H1 (cell line): Measurements from ENCODE around the gene COL26A1. TPM values are rescaled to one million over a fixed set of nuclear protein-coding genes. Genes with fewer than 3 reads are reported as not detected.

Experiments used
- CTCF ChIA-PET: fragments of 300-600 bp; sonication (Branson Sonifier 250); formaldehyde crosslinking; loops from one replicate; lab custom pipeline; 2021; ENCODE audit not compliant: partially characterized antibody; lab: Charles Lee
- POLR2A ChIA-PET: fragments of 300-600 bp; sonication (Branson Sonifier 250); formaldehyde crosslinking; loops from one replicate; lab custom pipeline; 2021; ENCODE audit warnings: inconsistent platforms; ENCODE audit not compliant: partially characterized antibody; lab: Charles Lee
- DNase-seq, 2 experiments: peaks; one replicate each; pipeline versions ENCODE4 v3.0.0 to v3.0.0-alpha.2; 2010 to 2022; ENCODE audit warnings: low spot score in 2 of 2, low read depth in 1 of 2, mixed read lengths in 1 of 2
- FAIRE-seq: peaks from 2 replicates; lab custom pipeline; 2011; peaks lifted over from hg19 to GRCh38; lab: Jason Lieb, UNC
- H2AFZ ChIP-seq: 2 replicates; pipeline ENCODE4 v1.8.1; 2012; ENCODE audit warnings: low read length, inconsistent platforms
- H2AK5ac ChIP-seq: 2 replicates; pipeline ENCODE4 v1.6.1; 2013; ENCODE audit warnings: low read depth, low read length
- H2BK120ac ChIP-seq: replicated peaks from 2 replicates; pipeline ENCODE3; 2013; ENCODE audit warnings: low read depth, low read length, inconsistent platforms
- H2BK12ac ChIP-seq: 2 replicates; pipeline ENCODE4 v1.6.1; 2013; ENCODE audit warnings: low read depth, low read length
- H2BK15ac ChIP-seq: 2 replicates; pipeline ENCODE4 v1.6.1; 2013; ENCODE audit warnings: low read length
- H2BK20ac ChIP-seq: 2 replicates; pipeline ENCODE4 v1.6.1; 2013; ENCODE audit warnings: low read length
- H2BK5ac ChIP-seq: 2 replicates; pipeline ENCODE4 v1.6.1; 2013; ENCODE audit warnings: low read depth, low read length
- H3K14ac ChIP-seq: 2 replicates; pipeline ENCODE4 v1.6.1; 2013; ENCODE audit warnings: inconsistent platforms; ENCODE audit not compliant: insufficient read length
- H3K18ac ChIP-seq: 2 replicates; pipeline ENCODE4 v1.6.1; 2013; ENCODE audit warnings: low read length; ENCODE audit errors: extremely low read depth
- H3K23ac ChIP-seq: 2 replicates; pipeline ENCODE4 v1.6.1; 2013; ENCODE audit warnings: inconsistent platforms; ENCODE audit not compliant: insufficient read length
- H3K23me2 ChIP-seq: 2 replicates; pipeline ENCODE4 v1.6.1; 2013; ENCODE audit warnings: low read depth, low read length
- H3K27ac ChIP-seq: 2 replicates; pipeline ENCODE4 v1.6.1; 2011; ENCODE audit warnings: low read depth, low read length, inconsistent platforms
- H3K27me3 ChIP-seq, 4 experiments: replicated peaks in 1 of 4; 1 replicate in 1 of 4; 2 replicates in 3 of 4; pipeline versions ENCODE4 v1.6.1 to v1.8.1; 2011 to 2013; ENCODE audit warnings: low read length in 3 of 4, mild to moderate bottlenecking in 3 of 4, inconsistent platforms in 2 of 4, mixed read lengths in 2 of 4, moderate library complexity in 1 of 4; ENCODE audit not compliant: control insufficient read depth in 3 of 4, insufficient read depth in 3 of 4; ENCODE audit errors: extremely low read depth in 1 of 4
- H3K36me3 ChIP-seq, 4 experiments: 2 replicates each; pipeline versions ENCODE4 v1.6.1 to v1.8.1; 2011 to 2013; ENCODE audit warnings: mild to moderate bottlenecking in 4 of 4, low read length in 3 of 4, moderate library complexity in 2 of 4, control low read depth in 1 of 4, inconsistent platforms in 1 of 4; ENCODE audit not compliant: insufficient read depth in 4 of 4, control insufficient read depth in 2 of 4
- H3K4ac ChIP-seq: replicated peaks from 2 replicates; pipeline ENCODE3; 2013; ENCODE audit warnings: low read length, low read depth, mixed read lengths, inconsistent platforms; ENCODE audit not compliant: insufficient read length
- H3K4me1 ChIP-seq, 4 experiments: replicated peaks in 1 of 4; 1 replicate in 1 of 4; 2 replicates in 3 of 4; pipeline versions ENCODE4 v1.6.1 to v1.8.1; 2011 to 2013; ENCODE audit warnings: low read length in 3 of 4, inconsistent platforms in 2 of 4, mixed read lengths in 1 of 4; ENCODE audit not compliant: insufficient read depth in 4 of 4, control insufficient read depth in 3 of 4
- H3K4me2 ChIP-seq, 2 experiments: 2 replicates each; pipeline versions ENCODE4 v1.6.1 to v1.8.1; 2011 to 2013; ENCODE audit warnings: low read depth in 2 of 2, low read length in 2 of 2, control low read depth in 1 of 2, inconsistent platforms in 1 of 2, mild to moderate bottlenecking in 1 of 2; ENCODE audit not compliant: insufficient read depth in 1 of 2
- H3K4me3 ChIP-seq, 4 experiments: fragments of 200-600, 300-600 bp in 1 of 4; sonication (generic), shearing (Covaris generic), sonication (Bioruptor Twin) in 1 of 4; 2 replicates each; pipeline versions ENCODE4 v1.5.1 to v1.8.1; 2011 to 2016; ENCODE audit warnings: low read length in 4 of 4, low read depth in 3 of 4, control low read depth in 2 of 4, inconsistent platforms in 2 of 4, mild to moderate bottlenecking in 2 of 4, mixed read lengths in 1 of 4, moderate library complexity in 1 of 4; ENCODE audit not compliant: insufficient read depth in 2 of 4; ENCODE audit errors: extremely low read depth in 1 of 4
- H3K56ac ChIP-seq: replicated peaks from 2 replicates; pipeline ENCODE3; 2013; ENCODE audit warnings: low read depth, mild to moderate bottlenecking, mixed read lengths, low read length, inconsistent platforms; ENCODE audit not compliant: insufficient read length
- H3K79me1 ChIP-seq: 2 replicates; pipeline ENCODE4 v1.6.1; 2013; ENCODE audit warnings: low read depth, low read length, control low read depth
- H3K79me2 ChIP-seq, 2 experiments: 2 replicates each; pipeline versions ENCODE4 v1.6.1 to v1.8.1; 2012 to 2013; ENCODE audit warnings: low read length in 2 of 2, mild to moderate bottlenecking in 2 of 2, inconsistent platforms in 1 of 2; ENCODE audit not compliant: insufficient read depth in 2 of 2, control insufficient read depth in 1 of 2
- H3K9ac ChIP-seq, 4 experiments: replicated peaks in 1 of 4; 1 replicate in 1 of 4; 2 replicates in 3 of 4; pipeline versions ENCODE4 v1.6.1 to v1.8.1; 2011 to 2013; ENCODE audit warnings: low read depth in 3 of 4, low read length in 3 of 4, control low read depth in 2 of 4, mild to moderate bottlenecking in 2 of 4, moderate library complexity in 2 of 4, inconsistent platforms in 1 of 4; ENCODE audit errors: extremely low read depth in 1 of 4
- H3K9me3 ChIP-seq, 2 experiments: 2 replicates each; pipeline versions ENCODE4 v1.6.1 to v1.8.1; 2012 to 2013; ENCODE audit warnings: mild to moderate bottlenecking in 2 of 2, moderate library complexity in 2 of 2, control low read depth in 1 of 2, inconsistent platforms in 1 of 2, low read depth in 1 of 2, low read length in 1 of 2, mixed read lengths in 1 of 2; ENCODE audit not compliant: insufficient read depth in 2 of 2
- H4K20me1 ChIP-seq, 2 experiments: replicated peaks in 1 of 2; 2 replicates each; pipeline versions ENCODE3 to v1.8.1; 2011 to 2013; ENCODE audit warnings: inconsistent platforms in 2 of 2, low read length in 2 of 2, mild to moderate bottlenecking in 1 of 2; ENCODE audit not compliant: insufficient read depth in 2 of 2, control insufficient read depth in 1 of 2
- H4K5ac ChIP-seq: 2 replicates; pipeline ENCODE4 v1.6.1; 2013; ENCODE audit warnings: low read length, low read depth, mixed read lengths, inconsistent platforms; ENCODE audit not compliant: insufficient read length
- H4K8ac ChIP-seq: 2 replicates; pipeline ENCODE4 v1.8.0; 2013; ENCODE audit warnings: mild to moderate bottlenecking, moderate library complexity, low read length, inconsistent platforms; ENCODE audit not compliant: insufficient read depth; ENCODE audit errors: extremely low read depth
- H4K91ac ChIP-seq: replicated peaks from 2 replicates; pipeline ENCODE3; 2013; ENCODE audit warnings: low read length, mixed read lengths, inconsistent platforms; ENCODE audit not compliant: insufficient read length
- CEBPB ChIP-seq: IDR thresholded peaks from 2 replicates; pipeline ENCODE4 v1.6.1; 2012; ENCODE audit warnings: low read depth, low read length
- RXRA ChIP-seq: IDR thresholded peaks from 2 replicates; pipeline ENCODE4 v1.6.1; 2011; ENCODE audit warnings: low read depth, mild to moderate bottlenecking, low read length, moderate library complexity; ENCODE audit not compliant: insufficient read depth
- SP2 ChIP-seq: IDR thresholded peaks from 2 replicates; pipeline ENCODE4 v1.6.1; 2012; ENCODE audit warnings: mild to moderate bottlenecking, low read length, inconsistent platforms
- TAF7 ChIP-seq: optimal IDR thresholded peaks from 2 replicates; pipeline ENCODE3; 2011; ENCODE audit warnings: low read depth, mild to moderate bottlenecking, inconsistent platforms, low read length, moderate library complexity, borderline replicate concordance
- WGBS, 2 experiments: shearing (Covaris generic) in 1 of 2; methylation state at CpG; one replicate each; pipeline versions ENCODE4 v1.1.6 to v1.1.7; 2013 to 2015; ENCODE audit warnings: low lambda C conversion rate in 2 of 2, mixed read lengths in 2 of 2, inconsistent platforms in 1 of 2, low coverage in 1 of 2, missing lambda C conversion rate in 1 of 2; ENCODE audit not compliant: insufficient replicate concordance in 2 of 2, insufficient coverage in 1 of 2, insufficient read length in 1 of 2; ENCODE audit errors: extremely low coverage in 1 of 2, missing lambda C conversion rate in 1 of 2; 5-methylcytosine and 5-hydroxymethylcytosine counted together
- polyA plus RNA-seq, 7 experiments: library from polyadenylated mRNA; depleted of rRNA in 3 of 7; stranded (reverse) in 5 of 7; unstranded in 2 of 7; fragments of >200 nt in 5 of 7; fragments of 200-250 nt in 2 of 7; gene quantifications; 1 replicate in 5 of 7; 2 replicates in 1 of 7; 4 replicates in 1 of 7; pipeline versions ENCODE4 v1.2.1 to v1.2.3, GENCODE V29; 2011 to 2013; ENCODE audit warnings: missing spikeins in 2 of 7, mixed read lengths in 2 of 7
- total RNA-seq: library from RNA; stranded (reverse); fragmentation: NEBNext Ultra II Directional; extraction: Animal tissue kit (Norgen Biotek cat#: 25700); gene quantifications from 2 replicates; pipeline ENCODE4 v1.2.1, GENCODE V29; 2021

Gene COL26A1
- total and polyA plus RNA-seq, 2 of the 8 experiments (the other 6 are each of a cell fraction or from before 2014, with no cell fraction given) = 51.1 to 68.8 TPM

DNA sequence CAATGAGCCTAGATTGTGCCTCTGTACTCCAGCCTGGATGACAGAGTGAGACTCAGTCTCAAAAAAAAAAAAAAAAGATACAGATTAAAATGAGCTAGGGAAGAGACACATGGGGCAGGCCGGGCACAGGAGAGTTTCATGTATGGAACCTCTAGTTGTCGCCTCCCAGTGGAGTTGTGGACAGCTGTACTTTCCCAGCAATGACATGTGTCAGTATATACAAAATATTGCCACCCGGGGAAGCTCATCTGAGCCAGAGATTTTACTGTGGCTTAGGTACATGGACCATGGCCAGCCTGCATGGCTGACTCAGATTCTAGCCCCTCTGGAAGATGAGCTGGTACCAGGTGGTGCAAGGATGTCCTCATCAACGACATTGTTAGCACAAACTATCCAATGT is 87.4 kb downstream of the COL26A1 start:
- Histone ChIP-seq H3K4me2 (no peak overlapping the region), H3K4me1 (no peaks in the 10 kb centered on the region), H4K20me1 (peaks cover 0 to 6% of the 10 kb centered on the region in 2 experiments), H3K23ac (no peak overlapping the region), H2BK15ac (no peak overlapping the region), H4K8ac (no peak overlapping the region), H3K14ac (no peak overlapping the region), H3K9ac (no peak overlapping the region), H2BK12ac (no peak overlapping the region), H3K18ac (no peak overlapping the region), H2AK5ac (no peak overlapping the region), H4K5ac (no peak overlapping the region), H2BK5ac (no peak overlapping the region), H2BK20ac (no peak overlapping the region), H3K4ac (no peak overlapping the region), H3K9me3 (no peaks in the 10 kb centered on the region; a peak in 1 of 4 replicates), H4K91ac (no peak overlapping the region), H3K79me1 (no peaks in the 10 kb centered on the region), H3K79me2 (no peaks in the 10 kb centered on the region), H3K27ac (no peak overlapping the region), H3K4me3 (no peak overlapping the region), H3K27me3 (0 out of 7 replicates have a peak, but pooled peaks cover 0 to 2% (median 0%) of the 10 kb centered on the region in 4 experiments), H3K23me2 (no peaks in the 10 kb centered on the region; the same call in 1 of the 2 replicates), H3K36me3 (peaks cover 0 to 3% (median 1%) of the 10 kb centered on the region in 4 experiments; a peak in 2 of 8 replicates), H3K56ac (no peak overlapping the region), H2AFZ (no peak overlapping the region), H2BK120ac (no peak overlapping the region)
- no peak for DNase-seq
- CTCF ChIA-PET = interaction anchor here (0.7 to 2.3 kb wide), 3 partner anchors 10 to 58 kb away, joined by 3 to 11 read pairs (median 3); no protein-coding TSS in a partner anchor
- WGBS, 2 experiments = 92% methylated on average over 4 of the region's 4 CpGs; no CpG with 5 or more reads in 1 of the 2 experiments
- POLR2A ChIA-PET = interaction anchor here (0.6 to 0.9 kb wide), 2 partner anchors 9 to 10 kb away, joined by 3 read pairs; no protein-coding TSS in a partner anchor
- no peak for FAIRE-seq
- TF ChIP-seq CEBPB (no peak), RXRA (no peak), SP2 (no peak), TAF7 (no peak)
